Neural progenitor cell (in vitro differentiated cells): ENCODE data around the gene ADGRA3.

Experiments used
- CTCF ChIP-seq: fragments of 200-600 bp; sonication (generic); IDR thresholded peaks from 2 replicates; pipeline ENCODE4 v1.5.1; 2017; ENCODE audit warnings: antibody characterized with exemption, mild to moderate bottlenecking
- EZH2 ChIP-seq: fragments of 200-600 bp; sonication (generic); IDR thresholded peaks from 2 replicates; pipeline ENCODE4 v1.6.1; 2017; ENCODE audit warnings: antibody characterized with exemption, mild to moderate bottlenecking, moderate library complexity
- EZH2phosphoT487 ChIP-seq: fragments of 200-600 bp; sonication (generic); IDR thresholded peaks from 2 replicates; pipeline ENCODE4 v1.6.1; 2017; ENCODE audit warnings: antibody characterized with exemption

- no peak for TF ChIP-seq CTCF
- TF ChIP-seq EZH2, result no peak
- no peak for TF ChIP-seq EZH2phosphoT487
Observed at GRCh38 chr4:22454955-22455354, 60.9 kb downstream of the ADGRA3 start.
